Activated T-helper 1 cell treated with anti-CD3 and anti-CD28 coated beads, Interleukin-12 subunit alpha, Interleukin-12 subunit beta, Interleukin-2, Interleukin-4 antibody, amounts not matched to agents 30 ng/mL and 10 ng/mL and 1 ng/mL, durations not matched to agents 14 hours and 24 hours and 36 hours (primary cell): ENCODE data around the gene ZNF618. TPM values are rescaled to one million over a fixed set of nuclear protein-coding genes. Genes with fewer than 3 reads are reported as not detected.
A peak's percentile ranks its signal among the peaks of the same experiment; 100 is the strongest.
"Not testable (repeated sequence)": the region's sequence is repeated elsewhere in the genome, so short reads cannot be mapped to it uniquely, and the experiment has no call there.

ENCODE experiments used
- DNase-seq: peaks from one replicate; pipeline ENCODE4 v3.0.0; 2021; ENCODE audit warnings: low spot score
- H3K27ac Mint-ChIP-seq: one replicate; pipeline ENCODE4 v1.8.0; 2021; ENCODE audit warnings: mild to moderate bottlenecking, mixed read lengths
- H3K27me3 Mint-ChIP-seq: one replicate; pipeline ENCODE4 v1.8.0; 2022; ENCODE audit warnings: mild to moderate bottlenecking, moderate library complexity, mixed read lengths; ENCODE audit not compliant: insufficient read depth
- H3K36me3 Mint-ChIP-seq: one replicate; pipeline ENCODE4 v1.8.0; 2021; ENCODE audit warnings: low read depth, mixed read lengths
- H3K4me1 Mint-ChIP-seq: one replicate; pipeline ENCODE4 v1.8.0; 2021; ENCODE audit warnings: low read depth, mixed read lengths
- H3K4me3 Mint-ChIP-seq: one replicate; pipeline ENCODE4 v1.8.0; 2021; ENCODE audit warnings: mild to moderate bottlenecking, moderate library complexity, mixed read lengths
- H3K9me3 Mint-ChIP-seq: one replicate; pipeline ENCODE4 v1.8.0; 2021; ENCODE audit warnings: mixed read lengths
- intact Hi-C: fragments of 100-400 bp; cut with micrococcal nuclease; formaldehyde crosslinking; loops from one replicate; pipeline ENCODE4 v1.15.1; 2024
- total RNA-seq: library from RNA; stranded (reverse); gene quantifications from 2 replicates; pipeline ENCODE4 v1.2.3, GENCODE V29; 2022

Gene ZNF618
- total RNA-seq, 1 donor from 2014 or later: 0.16 TPM

DNA sequence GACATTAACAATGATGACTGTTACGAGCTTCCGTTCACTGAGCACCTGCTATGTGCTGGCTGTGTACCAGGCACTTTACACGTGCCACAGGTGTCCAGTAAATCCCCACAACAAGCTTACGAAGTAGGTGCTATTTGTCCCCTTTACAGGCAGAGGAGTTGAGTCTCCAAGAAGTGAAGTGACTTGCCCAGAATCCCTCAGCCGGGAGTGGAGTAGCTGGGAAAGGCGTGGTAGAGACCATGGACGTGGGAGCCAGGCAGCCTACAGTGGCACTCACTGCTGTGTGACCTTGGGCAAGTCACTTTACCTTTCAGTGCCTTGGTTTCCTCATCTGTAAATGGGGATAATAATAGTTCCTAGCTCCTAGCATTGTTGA lies 202.7 kb downstream of the ZNF618 start:
- Mint-ChIP-seq H3K27ac (no peak overlapping the region), H3K27me3 (peaks cover 1% of the 10 kb centered on the region), H3K4me3 (no peak overlapping the region), H3K9me3 (no peaks in the 10 kb centered on the region), H3K36me3 (no peaks in the 10 kb centered on the region), H3K4me1 (no peaks in the 10 kb centered on the region)
- no peak for DNase-seq
- intact Hi-C loops: no loop called here

DNA sequence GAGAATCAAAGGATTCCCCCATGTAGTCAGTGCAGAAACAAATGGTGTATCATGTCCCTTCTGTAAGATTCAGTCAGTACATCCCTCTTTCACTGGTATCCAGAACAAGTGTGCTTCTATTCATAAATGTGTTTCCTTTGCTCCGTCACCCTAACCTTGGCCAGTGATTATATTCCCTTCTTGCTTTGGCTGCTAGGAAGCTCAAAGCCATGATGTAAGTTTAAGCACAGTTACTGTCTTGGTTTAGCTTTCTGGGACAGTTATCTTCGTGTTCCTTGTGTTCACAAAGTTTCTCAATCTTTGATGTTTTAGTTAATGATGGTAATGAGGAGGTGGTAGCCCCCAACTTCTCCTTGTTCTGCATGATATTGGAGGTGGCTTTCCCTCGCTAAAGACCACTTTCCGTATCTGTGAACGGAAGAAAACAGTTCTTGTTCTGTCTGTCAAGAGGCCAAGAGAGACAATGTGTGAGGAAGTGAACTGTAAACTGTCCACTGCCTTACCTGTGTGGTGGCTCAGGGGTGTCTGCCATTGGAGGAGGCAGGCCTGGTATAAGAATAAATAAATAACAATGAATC lies 204.2 kb downstream of the ZNF618 start:
- Mint-ChIP-seq H3K9me3 (no peaks in the 10 kb centered on the region), H3K4me1 (no peaks in the 10 kb centered on the region), H3K36me3 (no peaks in the 10 kb centered on the region), H3K27ac (no peak overlapping the region), H3K4me3 (no peak overlapping the region), H3K27me3 (no peaks in the 10 kb centered on the region)
- intact Hi-C loops: no loop called here
- no peak for DNase-seq

DNA sequence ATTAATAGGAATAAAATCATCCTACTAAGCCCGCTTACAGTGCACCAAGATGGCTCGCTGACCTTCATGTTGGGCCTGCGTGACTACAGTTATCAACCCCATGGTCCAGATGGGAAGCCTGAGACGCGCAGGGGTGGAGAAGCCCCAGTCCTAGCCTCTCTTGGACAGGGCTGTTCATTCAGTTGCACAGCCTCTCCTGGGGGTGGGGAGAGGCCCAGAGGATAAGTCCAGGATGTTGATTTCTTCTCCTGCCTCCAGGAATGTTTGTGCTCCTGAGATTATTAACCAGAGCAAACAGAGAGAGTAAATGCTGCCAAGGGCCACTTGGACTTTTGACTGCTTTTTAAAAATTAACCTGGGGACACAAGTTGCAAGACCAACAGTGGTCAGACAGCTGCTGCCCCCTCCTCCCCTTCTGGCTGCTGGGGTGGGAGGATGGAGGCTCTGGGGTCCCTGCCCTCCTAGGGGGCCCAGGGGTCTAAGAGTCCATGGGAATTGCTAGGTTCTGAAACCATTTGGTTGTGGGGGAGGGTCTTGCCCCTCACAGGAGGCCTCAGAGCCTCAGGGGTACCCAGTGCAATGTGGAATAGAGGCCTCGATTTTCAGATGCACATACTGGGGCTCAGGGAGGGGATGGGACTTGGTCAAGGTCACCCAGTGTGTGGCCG lies 204.8 kb downstream of the ZNF618 start:
- Mint-ChIP-seq H3K9me3 (no peaks in the 10 kb centered on the region), H3K4me1 (no peaks in the 10 kb centered on the region), H3K27me3 (no peaks in the 10 kb centered on the region), H3K36me3 (no peaks in the 10 kb centered on the region), H3K4me3 (no peak overlapping the region), H3K27ac (no peak overlapping the region)
- DNase-seq: no peak
- intact Hi-C loops: no loop called here

DNA sequence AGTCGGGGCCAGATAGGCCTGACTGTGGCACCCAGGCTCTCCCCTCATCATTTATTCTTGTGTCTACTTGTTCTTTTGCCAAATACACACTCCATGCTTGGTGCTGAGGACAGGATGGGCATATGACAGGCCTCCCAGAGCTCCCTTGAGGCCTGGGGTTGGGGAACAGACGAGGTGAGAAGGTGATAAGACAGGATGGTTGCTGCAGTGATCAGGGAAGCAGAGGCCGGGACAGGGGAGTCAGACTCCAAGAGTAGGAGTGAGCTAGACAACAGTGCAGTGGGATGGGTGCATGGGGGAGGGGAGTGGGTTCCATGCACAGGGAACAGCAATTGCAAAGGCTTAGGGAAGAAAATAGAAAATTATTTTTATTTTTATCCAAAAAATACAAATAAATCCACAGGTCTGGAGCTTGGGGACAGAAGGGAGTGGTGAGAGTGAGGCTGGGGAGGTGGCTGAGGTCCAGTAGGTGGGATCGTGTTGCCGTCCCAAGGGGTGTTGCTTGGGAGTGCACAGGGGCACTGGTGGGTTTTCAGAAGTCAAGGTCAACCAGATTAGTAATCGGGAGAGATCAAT lies 205.4 kb downstream of the ZNF618 start:
- intact Hi-C loops: loop anchor here (1.0 kb wide), 3 partner anchors 74 to 224 kb away; partner anchors contain the start of gene COL27A1
- no peaks in the 10 kb centered on the region for H3K36me3 Mint-ChIP-seq
- H3K4me1 Mint-ChIP-seq: no peaks in the 10 kb centered on the region
- no peak overlapping the region for H3K27ac Mint-ChIP-seq
- H3K27me3 Mint-ChIP-seq: no peaks in the 10 kb centered on the region
- DNase-seq: no peak
- H3K4me3 Mint-ChIP-seq: no peak overlapping the region
- no peaks in the 10 kb centered on the region for H3K9me3 Mint-ChIP-seq

DNA sequence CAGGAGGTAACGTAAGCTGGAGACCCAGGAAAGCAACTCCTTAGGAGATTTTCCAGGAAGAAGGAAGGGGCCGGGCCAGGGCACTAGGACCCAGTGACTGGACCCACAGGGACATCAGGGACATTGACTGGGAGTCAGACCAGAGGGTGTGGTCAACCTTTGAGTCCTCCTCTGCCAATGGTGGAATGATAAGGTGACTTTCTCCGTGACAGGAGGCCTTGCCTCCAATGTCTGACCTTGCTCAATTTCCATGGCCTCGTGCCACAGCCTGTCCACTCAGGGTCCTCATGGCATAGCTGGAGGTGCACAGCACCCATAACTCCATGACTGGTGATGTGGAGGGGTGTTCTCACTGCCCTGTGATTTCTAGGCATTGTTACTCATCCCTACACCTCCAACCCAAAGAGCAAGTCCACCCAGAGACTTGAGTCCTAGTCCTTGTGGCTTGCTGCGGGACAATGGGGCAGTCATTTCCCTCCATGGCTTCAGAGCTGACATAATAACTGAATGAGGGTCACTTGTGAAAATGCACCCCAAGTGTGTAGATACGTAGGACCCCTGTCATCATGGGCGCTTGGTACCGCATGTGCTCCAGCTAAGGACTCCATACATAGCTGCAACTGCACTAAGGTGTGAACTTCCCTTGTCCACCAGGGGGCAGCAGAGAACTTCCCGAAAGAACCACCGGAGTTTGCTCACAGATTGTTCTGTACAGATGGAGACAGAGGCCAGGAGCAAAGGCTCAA lies 206.1 kb downstream of the ZNF618 start:
- H3K4me3 Mint-ChIP-seq: no peak overlapping the region
- H3K27ac Mint-ChIP-seq: no peak overlapping the region
- intact Hi-C loops: loop anchor here (1.0 kb wide), 3 partner anchors 73 to 223 kb away; partner anchors contain the start of gene COL27A1
- H3K36me3 Mint-ChIP-seq: no peaks in the 10 kb centered on the region
- peak; percentile 65 for DNase-seq
- no peaks in the 10 kb centered on the region for H3K4me1 Mint-ChIP-seq
- no peaks in the 10 kb centered on the region for H3K9me3 Mint-ChIP-seq
- H3K27me3 Mint-ChIP-seq: no peaks in the 10 kb centered on the region

DNA sequence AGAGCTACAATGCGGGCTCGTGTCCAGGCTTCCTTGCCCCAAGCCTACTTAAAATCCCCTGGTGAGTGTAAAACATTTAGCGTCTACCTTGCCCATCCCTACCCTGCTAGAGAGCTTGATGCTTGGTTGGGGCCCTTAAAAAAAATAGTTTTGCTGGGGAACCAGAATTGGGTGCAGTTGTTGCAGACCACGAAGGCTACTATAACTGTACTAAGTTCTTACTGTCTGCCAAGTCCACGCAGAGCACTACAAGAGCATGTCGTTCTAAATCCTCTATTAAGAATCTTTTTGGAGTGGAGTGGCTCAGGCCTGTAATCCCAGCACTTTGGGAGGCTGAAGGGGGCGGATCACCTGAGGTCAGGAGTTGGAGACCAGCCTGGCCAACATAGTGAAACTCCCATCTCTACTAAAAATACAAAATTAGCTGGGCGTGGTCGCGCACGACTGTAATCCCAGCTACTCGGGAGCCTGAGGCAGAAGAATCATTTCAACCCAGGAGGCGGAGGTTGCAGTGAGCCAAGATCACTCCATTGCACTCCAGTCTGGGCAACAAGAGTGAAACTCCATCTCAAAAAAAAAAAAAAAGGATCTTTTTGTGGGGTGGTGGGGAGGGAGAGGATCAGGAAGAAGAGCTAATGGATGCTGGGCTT lies 206.8 kb downstream of the ZNF618 start:
- H3K27ac Mint-ChIP-seq, H3K9me3 Mint-ChIP-seq, DNase-seq, H3K4me3 Mint-ChIP-seq, H3K36me3 Mint-ChIP-seq, H3K4me1 Mint-ChIP-seq, H3K27me3 Mint-ChIP-seq: not testable (repeated sequence)
- intact Hi-C loops: loop anchor here (1.0 kb wide), 3 partner anchors 72 to 222 kb away; partner anchors contain the start of gene COL27A1

DNA sequence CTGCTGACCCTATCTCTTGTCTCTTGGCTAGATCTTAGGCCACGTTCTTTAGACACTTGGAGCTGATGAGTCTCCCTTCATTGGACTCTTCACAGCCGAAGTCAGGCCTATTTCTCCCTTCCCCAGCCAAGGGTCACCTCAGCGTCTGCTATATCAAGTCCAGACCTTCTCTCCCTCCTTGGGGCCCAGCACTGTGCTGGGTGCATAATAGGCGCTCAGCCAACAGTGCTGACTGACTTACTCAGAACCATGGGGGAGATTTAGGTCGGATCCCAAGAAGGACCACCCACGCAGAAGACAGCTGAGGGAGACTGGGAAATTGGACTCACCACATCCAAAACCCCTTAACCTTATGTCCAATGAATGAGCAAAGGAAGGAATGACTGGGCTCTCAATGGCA lies 207.6 kb downstream of the ZNF618 start:
- Mint-ChIP-seq H3K9me3 (no peaks in the 10 kb centered on the region), H3K36me3 (no peaks in the 10 kb centered on the region), H3K4me3 (no peak overlapping the region), H3K4me1 (no peaks in the 10 kb centered on the region), H3K27me3 (no peaks in the 10 kb centered on the region), H3K27ac (no peak overlapping the region)
- intact Hi-C loops: no loop called here
- DNase-seq: no peak

DNA sequence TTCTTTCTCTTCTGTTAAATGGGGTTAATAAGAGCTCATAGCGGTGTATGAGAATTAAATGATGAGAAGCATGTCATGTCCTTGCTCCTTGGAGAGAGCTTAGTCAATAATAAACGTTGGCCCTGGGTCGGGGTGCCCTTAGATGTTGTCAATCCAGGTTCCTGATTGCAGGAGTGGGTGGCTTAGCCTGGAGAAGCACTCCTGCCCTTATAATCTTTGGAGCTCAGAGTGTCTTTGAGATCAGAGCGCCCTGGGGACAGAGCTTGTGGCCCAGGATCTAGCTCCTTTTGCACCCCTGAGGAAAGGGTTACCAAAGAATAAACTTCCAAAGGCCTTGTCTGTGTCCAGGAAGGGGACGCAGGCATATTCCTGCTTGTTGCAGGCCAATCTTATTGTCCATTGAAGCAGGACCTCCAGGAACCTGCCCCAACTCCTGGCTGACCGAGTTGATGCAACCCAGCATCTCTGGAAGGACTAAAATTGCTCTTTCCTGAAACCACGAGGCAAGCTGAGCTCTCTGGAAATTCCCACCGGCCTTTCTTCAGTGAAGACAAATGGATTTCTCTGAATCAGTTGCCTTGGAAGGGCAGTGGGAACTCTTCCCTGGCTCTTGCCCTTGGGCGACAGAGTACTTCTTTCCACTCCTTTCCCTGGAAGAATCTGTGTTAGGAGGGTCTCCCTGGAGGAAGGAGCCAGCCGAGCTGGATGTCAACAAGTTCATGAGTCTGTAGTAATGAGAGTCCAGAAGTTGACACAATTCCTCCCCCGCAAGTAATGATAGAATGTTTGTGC lies 208.4 kb downstream of the ZNF618 start:
- Mint-ChIP-seq H3K36me3 (no peaks in the 10 kb centered on the region), H3K9me3 (no peaks in the 10 kb centered on the region), H3K4me1 (no peaks in the 10 kb centered on the region), H3K27me3 (no peaks in the 10 kb centered on the region), H3K27ac (no peak overlapping the region), H3K4me3 (no peak overlapping the region)
- intact Hi-C loops: no loop called here
- DNase-seq: no peak

DNA sequence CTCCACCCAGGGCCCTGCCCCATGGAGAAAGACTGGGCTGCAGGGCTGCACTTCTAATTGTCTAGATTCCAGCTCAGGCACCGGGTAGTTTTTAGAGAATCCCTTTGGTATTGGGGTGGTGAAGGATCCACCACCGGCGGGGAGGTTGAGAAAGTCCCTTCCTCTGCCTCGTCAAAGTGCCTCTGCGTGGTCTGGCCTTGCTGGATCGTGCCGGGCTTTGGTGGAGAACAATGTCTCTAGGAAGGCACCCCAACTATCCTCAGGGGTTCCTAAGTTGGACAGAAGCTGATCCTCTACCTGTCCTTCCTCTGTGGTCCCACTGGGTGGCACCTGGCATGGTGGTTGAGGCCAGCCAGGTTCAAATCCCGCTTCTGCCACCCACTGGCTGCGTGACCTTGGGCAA lies 209.3 kb downstream of the ZNF618 start:
- no peak overlapping the region for H3K27ac Mint-ChIP-seq
- intact Hi-C loops: no loop called here
- no peaks in the 10 kb centered on the region for H3K36me3 Mint-ChIP-seq
- no peaks in the 10 kb centered on the region for H3K4me1 Mint-ChIP-seq
- H3K27me3 Mint-ChIP-seq: no peaks in the 10 kb centered on the region
- DNase-seq: no peak
- no peaks in the 10 kb centered on the region for H3K9me3 Mint-ChIP-seq
- H3K4me3 Mint-ChIP-seq: no peak overlapping the region

DNA sequence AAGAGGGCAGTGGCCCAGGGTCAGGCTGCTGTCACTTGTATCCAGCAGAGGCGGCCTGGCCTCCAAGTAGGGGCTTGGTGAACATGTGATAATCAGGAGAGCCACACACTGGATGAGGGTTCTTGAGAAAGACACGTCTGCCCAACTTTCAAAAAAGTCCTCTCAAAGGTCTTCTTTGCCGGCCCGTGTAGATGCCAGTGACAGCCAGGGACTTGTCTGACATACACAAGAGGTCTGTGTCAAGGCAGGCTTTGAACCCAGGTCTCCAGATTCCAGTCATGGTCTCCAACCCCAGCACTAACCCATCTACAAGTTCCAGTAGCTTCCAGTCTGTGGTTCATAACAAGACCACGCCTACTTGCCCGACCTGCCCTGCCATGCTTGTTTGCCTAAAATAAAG lies 209.9 kb downstream of the ZNF618 start:
- H3K4me1 Mint-ChIP-seq: no peaks in the 10 kb centered on the region
- no peak overlapping the region for H3K4me3 Mint-ChIP-seq
- no peaks in the 10 kb centered on the region for H3K27me3 Mint-ChIP-seq
- no peaks in the 10 kb centered on the region for H3K9me3 Mint-ChIP-seq
- H3K36me3 Mint-ChIP-seq: no peaks in the 10 kb centered on the region
- DNase-seq: no peak
- intact Hi-C loops: no loop called here
- H3K27ac Mint-ChIP-seq: no peak overlapping the region

DNA sequence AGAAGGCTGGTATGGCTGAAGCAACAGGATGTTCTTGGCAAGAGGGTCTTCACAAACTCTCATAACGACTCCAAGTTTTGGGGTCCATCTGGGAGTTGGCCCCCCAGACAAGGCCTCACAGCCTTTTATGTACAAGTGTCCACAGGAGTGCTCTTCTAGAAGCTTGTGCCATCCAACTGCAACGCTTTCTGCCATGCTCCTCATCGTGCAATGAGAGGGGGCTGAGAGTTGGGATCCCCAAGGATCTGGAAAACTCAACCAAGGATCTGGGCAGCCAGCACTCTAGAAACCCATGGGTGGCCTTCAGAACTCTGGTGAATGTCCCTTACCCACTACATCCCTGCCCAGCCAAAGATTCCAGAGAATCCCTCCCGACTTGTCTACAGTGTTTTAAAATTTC lies 210.5 kb downstream of the ZNF618 start:
- Mint-ChIP-seq H3K4me1 (no peaks in the 10 kb centered on the region), H3K9me3 (no peaks in the 10 kb centered on the region), H3K4me3 (no peak overlapping the region), H3K36me3 (no peaks in the 10 kb centered on the region), H3K27ac (no peak overlapping the region), H3K27me3 (no peaks in the 10 kb centered on the region)
- intact Hi-C loops: no loop called here
- no peak for DNase-seq

DNA sequence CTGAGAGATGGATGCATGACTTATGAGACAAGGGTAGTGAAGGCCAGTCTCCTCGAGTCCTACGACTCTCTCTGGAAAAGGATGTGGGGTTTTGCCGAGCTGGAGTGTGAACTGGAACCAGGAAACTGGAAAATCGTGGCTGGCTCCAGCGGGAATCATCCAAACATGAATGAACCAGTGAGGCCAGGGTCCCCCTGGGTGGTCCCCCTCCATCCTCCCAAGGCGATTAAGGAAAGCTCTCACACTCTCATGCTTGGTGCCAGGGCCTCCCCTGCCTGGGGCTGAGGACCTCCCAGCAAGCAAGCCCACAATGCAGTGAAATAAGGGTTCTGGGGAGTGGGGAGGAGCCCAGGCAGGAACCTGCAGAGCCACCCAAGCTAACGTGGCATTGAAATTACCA lies 211.6 kb downstream of the ZNF618 start:
- H3K9me3 Mint-ChIP-seq: no peaks in the 10 kb centered on the region
- no peak overlapping the region for H3K27ac Mint-ChIP-seq
- DNase-seq: no peak
- no peaks in the 10 kb centered on the region for H3K36me3 Mint-ChIP-seq
- H3K4me1 Mint-ChIP-seq: no peaks in the 10 kb centered on the region
- no peaks in the 10 kb centered on the region for H3K27me3 Mint-ChIP-seq
- intact Hi-C loops: no loop called here
- no peak overlapping the region for H3K4me3 Mint-ChIP-seq
